Erythroblast (primary cell): ENCODE measurements around the gene NRTN.
"Not testable (repeated sequence)": the region's sequence is repeated elsewhere in the genome, so short reads cannot be mapped to it uniquely, and the experiment has no call there.

Source experiments
- DNase-seq, 2 experiments: peaks; one replicate each; lab custom pipeline; 2025; lab: John Stamatoyannopoulos, UW
- GATA1 ChIP-seq: IDR thresholded peaks from 2 replicates; pipeline ENCODE4 v1.6.1; 2011; ENCODE audit warnings: low read depth, mild to moderate bottlenecking, control low read depth, low read length, moderate library complexity
- POLR2A ChIP-seq: IDR thresholded peaks from 2 replicates; pipeline ENCODE4 v1.6.1; 2011; ENCODE audit warnings: mild to moderate bottlenecking, low read length

The NRTN gene

GRCh38 chr19:5867201-5868136 lies 62.6 kb downstream of the NRTN start:
- no peak for DNase-seq
- TF ChIP-seq POLR2A, result no peak
- no peak for TF ChIP-seq GATA1

DNA sequence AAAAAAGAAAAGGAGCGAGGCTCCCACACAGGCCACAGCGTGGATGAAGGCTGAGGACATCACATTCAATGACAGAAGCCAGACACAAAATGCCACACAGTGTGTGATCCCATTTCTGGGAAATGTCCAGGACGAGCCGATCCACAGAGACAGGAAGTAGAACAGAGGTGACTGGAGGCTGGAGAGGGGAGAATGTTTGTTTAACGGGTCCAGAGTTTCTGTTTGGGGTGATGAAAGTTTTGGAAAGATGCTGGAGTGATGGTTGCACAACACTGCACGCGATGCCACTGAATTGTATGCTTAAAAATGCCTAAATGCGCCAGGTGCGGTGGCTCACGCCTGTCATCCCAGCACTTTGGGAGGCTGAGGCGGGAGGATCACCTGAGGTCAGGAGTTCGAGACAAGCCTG lies 66.1 kb downstream of the NRTN start:
- DNase-seq, result no peak
- TF ChIP-seq POLR2A (no peak), GATA1 (no peak)

- DNase-seq, result no peak
- no peak for TF ChIP-seq POLR2A
- TF ChIP-seq GATA1, result no peak
Observed at GRCh38 chr19:5873617-5874199, 68.8 kb downstream of the NRTN start.

DNA sequence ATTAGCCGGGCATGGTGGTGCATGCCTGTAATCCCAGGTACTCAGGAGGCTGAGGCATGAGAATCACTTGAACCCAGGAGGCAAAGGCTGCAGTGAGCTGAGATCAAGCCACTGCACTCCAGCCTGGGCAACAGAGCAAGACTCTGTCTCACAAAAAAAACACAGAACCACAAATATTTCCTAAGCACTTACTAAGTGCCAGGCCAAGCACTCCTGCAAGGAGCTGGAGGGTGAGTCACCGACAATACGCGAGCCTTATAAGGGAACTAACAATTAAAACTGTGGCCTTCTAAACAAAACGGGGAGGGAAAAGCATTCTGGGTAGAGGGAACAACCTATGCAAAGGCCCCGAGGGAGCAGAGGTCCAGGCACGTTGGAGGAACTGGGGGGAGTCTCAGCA lies 69.6 kb downstream of the NRTN start:
- DNase-seq, result not testable (repeated sequence)

- TF ChIP-seq GATA1 (no peak), POLR2A (no peak)
- DNase-seq, result no peak
Observed at GRCh38 chr19:5877427-5877826, 72.6 kb downstream of the NRTN start.

- no peak for DNase-seq
- TF ChIP-seq GATA1 (no peak), POLR2A (no peak)
Observed at GRCh38 chr19:5877882-5878281, 73.0 kb downstream of the NRTN start.
